ENCODE results near the gene SPA17.

DNA sequence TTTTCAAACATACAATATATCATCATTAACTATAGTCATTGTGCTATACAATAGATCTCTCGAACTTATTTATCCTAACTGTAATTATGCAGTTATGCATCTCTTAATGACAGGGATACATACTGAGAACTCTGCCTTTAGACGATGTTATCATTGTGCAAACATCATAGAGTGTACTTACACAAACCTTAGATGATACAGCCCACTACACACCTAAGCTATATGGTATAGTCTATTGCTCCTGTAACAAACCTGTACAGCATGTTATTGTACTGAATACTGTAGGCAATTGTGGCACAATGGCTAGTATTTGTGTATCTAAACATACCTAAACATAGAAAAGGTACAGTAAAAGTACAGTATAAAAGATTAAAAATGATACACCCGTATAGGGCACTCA lies 38.7 kb downstream of the SPA17 start:
- no peak for TF ChIP-seq POLR2A (IDR thresholded peaks at IDR 0.05)
- TF ChIP-seq, protein P1, sequence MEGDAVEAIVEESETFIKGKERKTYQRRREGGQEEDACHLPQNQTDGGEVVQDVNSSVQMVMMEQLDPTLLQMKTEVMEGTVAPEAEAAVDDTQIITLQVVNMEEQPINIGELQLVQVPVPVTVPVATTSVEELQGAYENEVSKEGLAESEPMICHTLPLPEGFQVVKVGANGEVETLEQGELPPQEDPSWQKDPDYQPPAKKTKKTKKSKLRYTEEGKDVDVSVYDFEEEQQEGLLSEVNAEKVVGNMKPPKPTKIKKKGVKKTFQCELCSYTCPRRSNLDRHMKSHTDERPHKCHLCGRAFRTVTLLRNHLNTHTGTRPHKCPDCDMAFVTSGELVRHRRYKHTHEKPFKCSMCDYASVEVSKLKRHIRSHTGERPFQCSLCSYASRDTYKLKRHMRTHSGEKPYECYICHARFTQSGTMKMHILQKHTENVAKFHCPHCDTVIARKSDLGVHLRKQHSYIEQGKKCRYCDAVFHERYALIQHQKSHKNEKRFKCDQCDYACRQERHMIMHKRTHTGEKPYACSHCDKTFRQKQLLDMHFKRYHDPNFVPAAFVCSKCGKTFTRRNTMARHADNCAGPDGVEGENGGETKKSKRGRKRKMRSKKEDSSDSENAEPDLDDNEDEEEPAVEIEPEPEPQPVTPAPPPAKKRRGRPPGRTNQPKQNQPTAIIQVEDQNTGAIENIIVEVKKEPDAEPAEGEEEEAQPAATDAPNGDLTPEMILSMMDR (IDR thresholded peaks at IDR 0.05), result no peak
